Measurements from ENCODE around the gene PIK3IP1.
A peak's percentile ranks its signal among the peaks of the same experiment; 100 is the strongest.

The PIK3IP1 gene

GRCh38 chr22:31292236-31292989 is at the start of gene PIK3IP1:
TSS of gene PIK3IP1 (minus strand) at chr22:31292488. CDS start at chr22:31292344, 144 bp downstream.
- H3K9me3 Mint-ChIP-seq = no peaks in the 10 kb centered on the region
- H3K27me3 Mint-ChIP-seq = no peaks in the 10 kb centered on the region
- DNase-seq (ENCODE audit: low spot score in 2 of 2) (peak; percentile 74 to 84), ATAC-seq (replicated peaks; ENCODE audit: extremely low read depth, poor library complexity, severe bottlenecking) (peak; percentile 42)
- H3K27ac Mint-ChIP-seq (ENCODE audit: low read depth) = peak within 1 kb of the TSS; percentile 100
- H3K4me1 Mint-ChIP-seq = peaks cover 58% of the 10 kb centered on the region
- H3K36me3 Mint-ChIP-seq (ENCODE audit: insufficient read depth) = peaks cover 53% of the 10 kb centered on the region
- H3K4me3 Mint-ChIP-seq = peak within 1 kb of the TSS; percentile 97

- Mint-ChIP-seq H3K36me3 (ENCODE audit: insufficient read depth) (peaks cover 49% of the 10 kb centered on the region), H3K9me3 (no peaks in the 10 kb centered on the region), H3K27me3 (no peaks in the 10 kb centered on the region), H3K27ac (ENCODE audit: low read depth) (peak overlapping the region; percentile 74), H3K4me1 (peaks cover 77% of the 10 kb centered on the region), H3K4me3 (peak overlapping the region; percentile 89)
- ATAC-seq (replicated peaks; ENCODE audit: extremely low read depth, poor library complexity, severe bottlenecking) = no peak
- no peak for DNase-seq (ENCODE audit: low spot score in 2 of 2)
Observed at GRCh38 chr22:31341386-31342088, 49.2 kb upstream of the PIK3IP1 start.

GRCh38 chr22:31340765-31341247 is 48.5 kb upstream of the PIK3IP1 start:
- Mint-ChIP-seq H3K36me3 (ENCODE audit: insufficient read depth) (peaks cover 49% of the 10 kb centered on the region), H3K4me1 (peaks cover 77% of the 10 kb centered on the region), H3K4me3 (peak overlapping the region; percentile 42), H3K27me3 (no peaks in the 10 kb centered on the region), H3K27ac (ENCODE audit: low read depth) (peak overlapping the region; percentile 74), H3K9me3 (no peaks in the 10 kb centered on the region)
- DNase-seq (ENCODE audit: low spot score in 2 of 2) (no peak), ATAC-seq (replicated peaks; ENCODE audit: extremely low read depth, poor library complexity, severe bottlenecking) (no peak)

- Mint-ChIP-seq H3K27ac (ENCODE audit: low read depth) (peak overlapping the region; percentile 74), H3K9me3 (no peaks in the 10 kb centered on the region), H3K4me1 (peaks cover 74% of the 10 kb centered on the region), H3K27me3 (no peaks in the 10 kb centered on the region), H3K36me3 (ENCODE audit: insufficient read depth) (peaks cover 49% of the 10 kb centered on the region), H3K4me3 (no peak overlapping the region)
- no peak for ATAC-seq (replicated peaks; ENCODE audit: extremely low read depth, poor library complexity, severe bottlenecking)
- DNase-seq (ENCODE audit: low spot score in 2 of 2) = no peak
Observed at GRCh38 chr22:31340360-31340759, 48.1 kb upstream of the PIK3IP1 start.

GRCh38 chr22:31339148-31339832 is 47.0 kb upstream of the PIK3IP1 start:
- H3K27me3 Mint-ChIP-seq = no peaks in the 10 kb centered on the region
- H3K4me3 Mint-ChIP-seq = no peak overlapping the region
- peaks cover 74% of the 10 kb centered on the region for H3K4me1 Mint-ChIP-seq
- H3K27ac Mint-ChIP-seq (ENCODE audit: low read depth) = peak overlapping the region; percentile 74
- DNase-seq (ENCODE audit: low spot score in 2 of 2) = no peak
- peaks cover 49% of the 10 kb centered on the region for H3K36me3 Mint-ChIP-seq (ENCODE audit: insufficient read depth)
- no peaks in the 10 kb centered on the region for H3K9me3 Mint-ChIP-seq
- no peak for ATAC-seq (replicated peaks; ENCODE audit: extremely low read depth, poor library complexity, severe bottlenecking)

GRCh38 chr22:31337178-31337577 is 44.9 kb upstream of the PIK3IP1 start:
- Mint-ChIP-seq H3K27ac (ENCODE audit: low read depth) (peak overlapping the region; percentile 22), H3K4me1 (peaks cover 61% of the 10 kb centered on the region), H3K36me3 (ENCODE audit: insufficient read depth) (peaks cover 52% of the 10 kb centered on the region), H3K27me3 (no peaks in the 10 kb centered on the region), H3K9me3 (no peaks in the 10 kb centered on the region), H3K4me3 (no peak overlapping the region)
- DNase-seq (ENCODE audit: low spot score in 2 of 2) (no peak), ATAC-seq (replicated peaks; ENCODE audit: extremely low read depth, poor library complexity, severe bottlenecking) (no peak)

- Mint-ChIP-seq H3K36me3 (ENCODE audit: insufficient read depth) (peaks cover 60% of the 10 kb centered on the region), H3K9me3 (no peaks in the 10 kb centered on the region), H3K4me3 (no peak overlapping the region), H3K27ac (ENCODE audit: low read depth) (peak overlapping the region; percentile 14), H3K4me1 (peaks cover 38% of the 10 kb centered on the region), H3K27me3 (no peaks in the 10 kb centered on the region)
- no peak for DNase-seq (ENCODE audit: low spot score in 2 of 2)
- ATAC-seq (replicated peaks; ENCODE audit: extremely low read depth, poor library complexity, severe bottlenecking) = no peak
Observed at GRCh38 chr22:31334329-31334728, 42.0 kb upstream of the PIK3IP1 start.

GRCh38 chr22:31333641-31334040 is 41.4 kb upstream of the PIK3IP1 start:
- Mint-ChIP-seq H3K36me3 (ENCODE audit: insufficient read depth) (peaks cover 58% of the 10 kb centered on the region), H3K27ac (ENCODE audit: low read depth) (peak overlapping the region; percentile 14), H3K9me3 (no peaks in the 10 kb centered on the region), H3K4me3 (no peak overlapping the region), H3K27me3 (no peaks in the 10 kb centered on the region), H3K4me1 (peaks cover 35% of the 10 kb centered on the region)
- DNase-seq (ENCODE audit: low spot score in 2 of 2) = no peak
- ATAC-seq (replicated peaks; ENCODE audit: extremely low read depth, poor library complexity, severe bottlenecking) = no peak

- Mint-ChIP-seq H3K4me3 (no peak overlapping the region), H3K27ac (ENCODE audit: low read depth) (no peak overlapping the region), H3K27me3 (no peaks in the 10 kb centered on the region), H3K4me1 (peaks cover 28% of the 10 kb centered on the region), H3K9me3 (no peaks in the 10 kb centered on the region), H3K36me3 (ENCODE audit: insufficient read depth) (peaks cover 60% of the 10 kb centered on the region)
- DNase-seq (ENCODE audit: low spot score in 2 of 2) = no peak
- no peak for ATAC-seq (replicated peaks; ENCODE audit: extremely low read depth, poor library complexity, severe bottlenecking)
Observed at GRCh38 chr22:31332886-31333285, 40.6 kb upstream of the PIK3IP1 start.

- H3K27me3 Mint-ChIP-seq = no peaks in the 10 kb centered on the region
- H3K4me1 Mint-ChIP-seq = peaks cover 26% of the 10 kb centered on the region
- H3K36me3 Mint-ChIP-seq (ENCODE audit: insufficient read depth) = peaks cover 61% of the 10 kb centered on the region
- H3K9me3 Mint-ChIP-seq = no peaks in the 10 kb centered on the region
- H3K27ac Mint-ChIP-seq (ENCODE audit: low read depth) = no peak overlapping the region
- H3K4me3 Mint-ChIP-seq = no peak overlapping the region
- no peak for ATAC-seq (replicated peaks; ENCODE audit: extremely low read depth, poor library complexity, severe bottlenecking)
- DNase-seq (ENCODE audit: low spot score in 2 of 2) = no peak
Observed at GRCh38 chr22:31332010-31332409, 39.7 kb upstream of the PIK3IP1 start.

- Mint-ChIP-seq H3K4me1 (peaks cover 17% of the 10 kb centered on the region), H3K27ac (ENCODE audit: low read depth) (no peak overlapping the region), H3K27me3 (no peaks in the 10 kb centered on the region), H3K9me3 (no peaks in the 10 kb centered on the region), H3K36me3 (ENCODE audit: insufficient read depth) (peaks cover 64% of the 10 kb centered on the region), H3K4me3 (no peak overlapping the region)
- no peak for DNase-seq (ENCODE audit: low spot score in 2 of 2)
- no peak for ATAC-seq (replicated peaks; ENCODE audit: extremely low read depth, poor library complexity, severe bottlenecking)
Observed at GRCh38 chr22:31329453-31330215, 37.3 kb upstream of the PIK3IP1 start.

- Mint-ChIP-seq H3K9me3 (no peaks in the 10 kb centered on the region), H3K27ac (ENCODE audit: low read depth) (no peak overlapping the region), H3K4me1 (peaks cover 13% of the 10 kb centered on the region), H3K4me3 (no peak overlapping the region), H3K36me3 (ENCODE audit: insufficient read depth) (peaks cover 59% of the 10 kb centered on the region), H3K27me3 (no peaks in the 10 kb centered on the region)
- DNase-seq (ENCODE audit: low spot score in 2 of 2) (no peak), ATAC-seq (replicated peaks; ENCODE audit: extremely low read depth, poor library complexity, severe bottlenecking) (no peak)
Observed at GRCh38 chr22:31329029-31329428, 36.7 kb upstream of the PIK3IP1 start.

Measured in central memory CD8-positive, alpha-beta T cell (primary cell).